GM19193 (cell line): ENCODE measurements around the gene DOCK2.

Experiments used
- POLR2A ChIP-seq: IDR thresholded peaks from 4 replicates; pipeline ENCODE4 v1.6.1; 2011; ENCODE audit not compliant: insufficient read depth, insufficient read length; ENCODE audit errors: extremely low read depth

Gene DOCK2

GRCh38 chr5:169637085-169637548 lies at the start of gene DOCK2:
TSS of gene DOCK2 (plus strand) at chr5:169637275. CDS start at chr5:169637327, 52 bp downstream.
- peak; percentile 80 for TF ChIP-seq POLR2A

- no peak for TF ChIP-seq POLR2A
These were observed 46.5 kb upstream of the DOCK2 start for GRCh38 chr5:169590602-169591001.

- no peak for TF ChIP-seq POLR2A
These were observed 45.4 kb upstream of the DOCK2 start for GRCh38 chr5:169591636-169592035.

GRCh38 chr5:169592937-169593650 lies 44.0 kb upstream of the DOCK2 start:
- no peak for TF ChIP-seq POLR2A

DNA sequence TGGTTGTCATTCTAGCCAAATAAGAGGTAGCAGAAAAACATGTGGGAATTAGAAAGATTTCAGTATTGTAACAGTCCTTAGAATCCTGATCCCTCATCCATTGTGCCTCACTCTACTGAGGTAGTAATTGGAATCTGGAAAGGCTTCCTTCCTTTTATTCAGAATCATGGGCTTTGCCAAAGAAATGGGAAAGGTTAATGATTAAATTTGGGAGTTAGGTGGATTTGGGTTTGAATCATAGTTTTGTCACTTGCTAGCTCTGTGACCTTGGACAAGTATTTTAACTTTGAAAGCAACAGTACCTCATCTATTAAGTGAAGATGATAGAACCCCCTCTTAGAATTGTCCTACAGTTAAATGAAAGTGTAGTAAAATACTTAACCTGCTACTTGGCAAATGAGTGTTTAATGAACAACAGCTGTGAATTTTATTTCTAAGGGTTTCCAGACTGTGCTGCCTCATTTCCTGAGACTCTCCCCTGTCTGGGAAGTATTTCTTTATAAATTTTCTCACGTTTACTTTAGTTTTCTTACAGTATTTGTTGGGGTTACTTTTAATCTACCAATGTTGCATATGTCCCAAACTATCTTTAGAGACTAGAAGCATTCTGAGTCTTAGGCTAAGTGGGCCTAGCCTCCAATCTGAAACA lies 41.8 kb upstream of the DOCK2 start:
- TF ChIP-seq POLR2A = no peak

DNA sequence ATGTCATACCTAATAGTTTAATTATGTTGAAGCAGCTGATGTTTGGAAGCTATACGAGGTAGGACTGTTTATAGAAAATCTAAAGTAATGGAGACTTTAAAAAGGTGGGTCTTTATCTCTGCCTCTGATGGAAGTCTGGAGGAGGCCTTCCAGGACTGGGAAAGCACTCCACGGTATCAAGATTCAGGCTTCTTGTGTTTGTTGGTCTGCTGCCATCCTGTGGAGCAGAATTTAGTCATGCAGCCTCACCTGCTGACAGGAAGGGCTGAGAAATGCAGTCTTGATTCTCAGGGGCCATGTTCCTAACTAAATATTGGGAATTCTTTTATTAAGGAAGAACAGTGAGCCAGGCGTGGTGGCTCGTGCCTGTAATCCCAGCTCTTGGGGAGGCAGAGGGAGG lies 37.6 kb upstream of the DOCK2 start:
- no peak for TF ChIP-seq POLR2A

DNA sequence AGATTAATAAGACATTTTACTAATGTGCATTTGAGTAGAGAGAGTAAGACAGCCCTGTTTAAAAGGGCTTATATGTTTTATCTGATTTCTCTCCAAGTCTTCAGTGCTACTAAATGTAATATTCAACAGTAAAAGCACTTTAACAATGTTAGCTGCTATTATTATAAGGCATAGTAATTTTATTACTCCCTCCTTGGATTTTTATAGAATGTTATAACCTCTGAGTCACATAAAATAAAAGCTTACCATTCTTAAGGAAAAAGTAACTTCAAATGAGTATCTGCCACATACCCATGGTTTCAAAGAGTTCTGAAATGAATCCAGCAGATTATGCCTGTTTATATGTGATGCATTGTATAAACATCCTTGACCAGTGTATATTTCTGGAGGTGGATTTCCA lies 34.5 kb upstream of the DOCK2 start:
- no peak for TF ChIP-seq POLR2A

GRCh38 chr5:169606279-169606678 lies 30.8 kb upstream of the DOCK2 start:
- no peak for TF ChIP-seq POLR2A

DNA sequence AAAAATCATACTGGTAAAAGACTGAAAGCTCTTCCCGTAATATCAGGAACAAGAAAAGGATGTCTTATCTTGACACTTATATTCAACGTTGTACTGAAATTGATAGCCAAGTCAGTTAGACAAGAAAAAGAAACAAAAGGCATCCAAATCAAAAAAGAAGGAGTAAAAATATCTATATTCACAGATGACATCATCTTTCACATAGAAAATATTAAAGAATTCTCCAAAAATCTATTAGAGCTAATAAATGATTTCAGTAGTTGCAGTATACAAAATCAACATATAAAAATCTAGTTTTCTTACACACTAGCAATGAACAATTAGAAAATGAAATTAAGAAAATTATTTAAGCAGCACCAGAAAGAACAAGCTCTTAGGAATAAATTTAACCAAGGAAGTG lies 29.2 kb upstream of the DOCK2 start:
- TF ChIP-seq POLR2A = no peak

- TF ChIP-seq POLR2A = no peak
These were observed 27.4 kb upstream of the DOCK2 start for GRCh38 chr5:169609716-169610115.

DNA sequence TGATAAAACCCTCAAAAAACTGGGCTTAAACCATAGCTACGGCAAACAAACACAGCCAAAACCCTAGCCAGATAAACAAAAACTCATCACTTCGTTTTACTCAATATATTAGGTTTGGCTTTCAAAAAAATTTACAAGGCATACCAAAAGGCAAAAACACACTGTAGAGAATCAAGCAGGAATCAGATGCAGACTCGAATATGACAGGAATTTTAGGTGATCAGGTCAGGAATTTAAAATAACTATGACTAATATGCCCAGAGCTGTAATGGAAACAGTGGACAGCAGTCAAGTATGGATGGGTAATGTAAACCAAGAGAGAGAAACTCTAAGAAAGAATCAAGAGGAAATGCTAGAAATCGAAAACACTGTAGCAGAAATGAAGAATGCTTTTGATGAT lies 26.5 kb upstream of the DOCK2 start:
- TF ChIP-seq POLR2A = no peak

DNA sequence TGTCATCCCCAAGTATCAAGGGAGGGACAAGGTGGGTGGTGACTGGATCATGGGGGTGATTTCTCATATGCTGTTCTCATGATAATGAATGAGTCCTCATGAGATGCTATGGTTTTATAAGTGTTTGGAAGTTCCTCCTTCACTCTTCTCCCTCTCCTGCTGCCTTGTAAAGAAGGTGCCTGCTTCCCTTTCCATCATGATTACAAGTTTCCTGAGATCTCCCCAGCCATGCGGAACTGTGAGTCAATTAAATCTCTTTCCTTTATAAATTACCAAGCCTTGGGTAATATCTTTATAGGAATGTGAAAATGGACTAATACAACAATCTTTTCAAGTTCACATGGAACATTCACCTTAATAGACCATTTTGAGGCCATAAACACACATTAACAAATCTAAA lies 21.5 kb upstream of the DOCK2 start:
- no peak for TF ChIP-seq POLR2A

- TF ChIP-seq POLR2A = no peak
These were observed 10.3 kb upstream of the DOCK2 start for GRCh38 chr5:169626779-169627178.

GRCh38 chr5:169627551-169627950 lies 9.5 kb upstream of the DOCK2 start:
- no peak for TF ChIP-seq POLR2A

- TF ChIP-seq POLR2A = no peak
These were observed 8.2 kb upstream of the DOCK2 start for GRCh38 chr5:169628892-169629291.

DNA sequence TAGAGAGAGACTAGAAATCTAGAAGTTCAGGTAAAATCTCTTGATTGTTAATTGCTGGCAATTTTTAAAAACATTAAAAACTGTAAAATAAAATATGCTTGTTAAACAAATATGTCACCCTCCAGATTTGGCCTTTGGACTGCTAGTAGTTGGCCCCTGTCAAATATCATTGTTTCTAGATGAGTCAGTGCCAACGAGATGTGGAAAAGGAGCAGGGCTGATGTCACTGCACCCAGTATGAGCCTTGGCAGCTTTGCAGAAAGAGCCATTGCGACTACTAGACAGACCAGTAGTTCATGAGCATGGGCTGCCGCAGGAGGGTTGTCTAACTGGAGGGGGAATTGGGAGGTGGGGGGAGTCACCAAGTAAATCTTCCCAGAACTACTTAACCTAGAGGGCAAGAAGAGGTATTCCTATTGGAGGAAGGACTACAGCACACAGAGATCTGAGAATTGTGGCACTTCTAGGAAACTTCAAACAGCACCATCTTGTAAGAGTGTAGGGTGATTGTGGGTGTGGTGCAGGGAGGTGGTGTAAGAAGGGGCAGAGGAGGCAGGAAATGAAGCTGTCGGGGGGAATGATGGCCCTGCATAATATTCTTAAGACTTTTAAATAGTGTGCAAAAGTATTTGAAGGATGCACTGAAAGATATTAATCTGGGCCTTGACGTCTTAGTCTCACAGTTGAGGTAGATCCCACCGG lies 7.1 kb upstream of the DOCK2 start:
- TF ChIP-seq POLR2A = no peak

DNA sequence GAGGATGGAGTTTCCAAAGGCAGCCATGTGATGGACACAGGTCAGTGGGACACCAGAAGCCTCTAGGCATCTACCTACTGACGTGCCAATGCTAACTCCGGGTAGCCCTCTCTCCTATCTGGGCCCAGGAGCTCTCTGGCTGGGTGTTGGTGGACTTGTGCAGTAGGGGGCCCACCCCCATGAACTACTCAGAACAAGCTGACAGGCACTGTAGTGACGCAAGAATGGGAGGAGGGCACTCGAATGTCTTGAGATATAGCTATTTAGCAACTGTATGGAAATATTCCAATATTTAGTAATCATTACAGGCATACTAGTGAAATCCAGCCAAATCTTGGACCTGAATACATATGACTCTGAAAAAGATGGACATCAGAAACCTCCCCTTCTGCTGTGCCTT lies 5.7 kb upstream of the DOCK2 start:
- TF ChIP-seq POLR2A = no peak

DNA sequence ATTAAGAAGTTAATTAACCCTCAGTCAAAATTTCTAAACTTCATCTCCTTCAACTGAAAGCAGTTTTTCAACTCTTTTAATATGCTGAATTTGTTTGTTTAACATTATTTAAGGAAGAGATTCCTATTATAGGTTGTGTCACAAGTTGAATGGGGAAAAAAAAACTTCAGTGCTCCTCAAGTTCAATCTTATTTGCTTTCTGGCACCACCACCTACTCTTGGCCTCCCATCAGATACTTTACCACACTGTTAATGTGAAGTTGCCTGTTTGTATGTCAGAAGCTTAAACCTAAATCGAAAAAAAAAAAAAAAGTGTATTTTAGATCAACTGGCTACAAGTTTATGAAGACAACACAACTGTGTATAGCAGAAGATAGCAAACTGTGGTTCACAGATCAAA lies 4.1 kb upstream of the DOCK2 start:
- TF ChIP-seq POLR2A = no peak
